ENCODE measurements around the gene GBX1.

DNA sequence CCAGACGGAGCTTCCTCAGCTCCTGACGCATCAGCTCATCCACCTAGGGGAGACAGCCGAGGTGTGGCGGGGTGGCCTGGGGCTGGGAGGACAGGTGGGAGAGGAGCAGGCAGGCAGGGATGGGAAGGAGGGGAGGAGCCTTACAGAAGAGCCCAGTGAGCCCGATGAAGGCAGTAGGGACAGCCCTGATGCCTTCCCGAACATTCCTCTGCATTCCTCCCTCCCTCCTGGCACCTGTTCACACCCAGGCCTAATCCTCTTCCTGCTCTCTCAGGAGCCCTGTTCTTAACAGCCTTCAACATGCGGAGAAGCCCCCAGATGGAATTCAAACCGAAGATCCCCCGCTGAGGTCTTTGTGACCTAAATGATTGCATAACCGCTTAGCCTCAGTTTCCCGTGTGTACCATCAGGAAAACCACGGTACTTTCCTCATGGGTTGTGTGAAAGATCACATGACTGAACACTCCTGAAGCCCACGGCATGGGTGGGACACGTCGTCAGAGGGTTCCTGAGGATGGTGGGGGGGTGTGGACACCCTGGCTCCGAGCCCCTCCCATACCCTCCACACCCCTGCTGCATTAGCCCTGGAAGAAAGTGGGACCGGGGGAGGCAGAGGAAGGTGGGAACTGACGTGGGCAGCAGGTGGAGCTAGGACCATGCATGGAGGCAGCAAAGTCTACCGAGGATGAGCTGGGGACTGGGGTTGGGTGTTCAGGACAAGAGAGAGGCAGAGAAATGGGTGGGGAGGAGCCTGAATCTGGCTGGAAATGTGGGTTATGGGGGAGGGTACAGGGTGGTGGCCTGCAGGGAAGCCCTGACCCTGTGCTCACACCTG is 28.3 kb upstream of the GBX1 start:
- TF ChIP-seq, protein P1, sequence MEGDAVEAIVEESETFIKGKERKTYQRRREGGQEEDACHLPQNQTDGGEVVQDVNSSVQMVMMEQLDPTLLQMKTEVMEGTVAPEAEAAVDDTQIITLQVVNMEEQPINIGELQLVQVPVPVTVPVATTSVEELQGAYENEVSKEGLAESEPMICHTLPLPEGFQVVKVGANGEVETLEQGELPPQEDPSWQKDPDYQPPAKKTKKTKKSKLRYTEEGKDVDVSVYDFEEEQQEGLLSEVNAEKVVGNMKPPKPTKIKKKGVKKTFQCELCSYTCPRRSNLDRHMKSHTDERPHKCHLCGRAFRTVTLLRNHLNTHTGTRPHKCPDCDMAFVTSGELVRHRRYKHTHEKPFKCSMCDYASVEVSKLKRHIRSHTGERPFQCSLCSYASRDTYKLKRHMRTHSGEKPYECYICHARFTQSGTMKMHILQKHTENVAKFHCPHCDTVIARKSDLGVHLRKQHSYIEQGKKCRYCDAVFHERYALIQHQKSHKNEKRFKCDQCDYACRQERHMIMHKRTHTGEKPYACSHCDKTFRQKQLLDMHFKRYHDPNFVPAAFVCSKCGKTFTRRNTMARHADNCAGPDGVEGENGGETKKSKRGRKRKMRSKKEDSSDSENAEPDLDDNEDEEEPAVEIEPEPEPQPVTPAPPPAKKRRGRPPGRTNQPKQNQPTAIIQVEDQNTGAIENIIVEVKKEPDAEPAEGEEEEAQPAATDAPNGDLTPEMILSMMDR (IDR thresholded peaks at IDR 0.05; ENCODE audit: low read depth, low read length) = no peak
- no peak for TF ChIP-seq EZH2phosphoT487 (IDR thresholded peaks at IDR 0.05; ENCODE audit: low read depth)
